MM.1S (cell line): ENCODE measurements around the gene MVP.

Experiments used
- CTCF ChIP-seq: fragments of 300-600 bp; sonication (generic); IDR thresholded peaks from 2 replicates; pipeline ENCODE4 v1.5.1; 2016; ENCODE audit warnings: antibody characterized with exemption, low read length, mixed read lengths
- EZH2 ChIP-seq: fragments of 300-600 bp; sonication (generic); optimal IDR thresholded peaks from 2 replicates; pipeline ENCODE3; 2017; ENCODE audit warnings: low read depth, mild to moderate bottlenecking, antibody characterized with exemption, low read length, mixed read lengths
- EZH2phosphoT487 ChIP-seq: fragments of 300-600 bp; sonication (generic); IDR thresholded peaks from 2 replicates; pipeline ENCODE4 v1.6.1; 2018; ENCODE audit warnings: antibody characterized with exemption, low read length

- TF ChIP-seq EZH2phosphoT487 (no peak), CTCF (no peak), EZH2 (no peak)
These were observed 10.5 kb downstream of the MVP start for GRCh38 chr16:29830774-29831173.
